ENCODE data around the gene USP53. TPM values are rescaled to one million over a fixed set of nuclear protein-coding genes. Genes with fewer than 3 reads are reported as not detected.
A peak's percentile ranks its signal among the peaks of the same experiment; 100 is the strongest.
"Not testable (repeated sequence)": the region's sequence is repeated elsewhere in the genome, so short reads cannot be mapped to it uniquely, and the experiment has no call there.

Gene USP53
- total and polyA plus RNA-seq, 2 of the 13 experiments (the other 11 are each of a cell fraction or from before 2014, with no cell fraction given) = 5.3 to 8.1 TPM

DNA sequence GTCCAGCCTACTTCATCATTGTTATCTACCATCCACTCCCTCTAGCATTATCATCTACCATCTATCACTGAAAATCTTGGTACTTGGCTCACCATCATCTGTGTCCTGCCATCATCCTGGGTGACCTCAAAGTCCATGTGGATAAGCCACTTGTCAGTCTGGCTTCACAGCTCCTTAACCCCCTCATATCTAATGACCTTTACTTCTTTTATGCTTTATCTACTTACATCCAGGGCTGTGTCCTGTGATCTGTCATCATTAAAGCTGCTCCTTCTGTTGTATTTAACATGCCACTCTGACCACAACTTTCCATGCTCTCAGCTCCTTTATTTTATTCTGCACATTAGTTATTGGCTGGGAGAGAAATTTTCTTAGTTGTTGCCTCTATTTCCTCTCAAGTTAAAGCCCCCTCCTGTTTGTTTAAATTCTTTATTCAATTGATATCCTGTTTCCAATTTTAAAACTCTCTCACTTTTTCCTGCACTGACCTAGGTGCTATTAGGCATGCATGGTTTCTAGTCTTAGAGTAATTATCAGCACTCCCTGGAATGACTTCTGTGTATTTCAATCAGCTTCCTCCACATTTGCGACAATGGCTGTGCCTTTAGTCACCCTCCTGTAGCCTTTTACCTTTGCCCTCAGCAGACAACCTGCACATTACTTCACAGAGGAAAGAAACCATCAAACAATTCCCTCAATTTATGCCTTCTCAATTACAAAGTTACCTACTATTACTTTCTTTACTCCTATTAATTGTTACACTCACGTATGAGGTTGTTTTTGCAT, 117.5 kb downstream of the USP53 start:
- intact Hi-C loops (cut with micrococcal nuclease; ENCODE audit: unreplicated experiment) (no loop called here), in situ Hi-C loops (cut with HindIII; ENCODE audit: extremely low pct_ligation_motif_present, low pct_unique_long_range_greater_than_20kb) (no loop called here)
- Histone ChIP-seq H3K9me3 (ENCODE audit: low read length) (no peaks in the 10 kb centered on the region), H3K4me1 (ENCODE audit: insufficient read depth, low read length) (no peaks in the 10 kb centered on the region), H2AFZ (ENCODE audit: low read length) (no peak overlapping the region), H4K20me1 (ENCODE audit: insufficient read depth, low read length) (no peaks in the 10 kb centered on the region), H3K36me3 (replicated peaks in 1 of 2; ENCODE audit: control insufficient read depth in 1 of 2, insufficient read depth in 2 of 2, low read length in 2 of 2) (0 out of 5 replicates have a peak, but pooled peaks cover 0 to 3% of the 10 kb centered on the region in 2 experiments), H3K9ac (ENCODE audit: insufficient read depth, low read depth, low read length) (no peak overlapping the region), H3K4me3 (replicated peaks in 1 of 3; ENCODE audit: insufficient read depth in 1 of 3, low read depth in 2 of 3, low read length in 3 of 3) (no peak overlapping the region), H3K27ac (ENCODE audit: extremely low read length, insufficient read depth, low read length) (no peak overlapping the region), H3K4me2 (ENCODE audit: low read depth, low read length) (no peak overlapping the region), H3K27me3 (ENCODE audit: control insufficient read depth in 1 of 2, insufficient read depth in 2 of 2, low read length in 2 of 2) (no peaks in the 10 kb centered on the region), H3K79me2 (ENCODE audit: insufficient read depth, low read length) (no peaks in the 10 kb centered on the region)
- FAIRE-seq (no peak), ATAC-seq (no peak), DNase-seq (ENCODE audit: low spot score) (no peak)
- ChIA-PET POLR2A (no interaction called here), CTCF (ENCODE audit: low intra/inter-chr PET ratio, low total read pairs) (no interaction called here)
- WGBS (ENCODE audit: low lambda C conversion rate) = 97% methylated on average over 2 of the region's 2 CpGs
- no TSS peak for BruUV-seq (replicated peaks)
- TF ChIP-seq ZNF501 (CRISPR knock-in tag; IDR thresholded peaks at IDR 0.05) (no peak), KDM5B (CRISPR knock-in tag; IDR thresholded peaks at IDR 0.05; ENCODE audit: borderline replicate concordance) (no peak), ZNF768 (CRISPR knock-in tag; IDR thresholded peaks at IDR 0.05) (no peak), BRD4 (CRISPR knock-in tag; IDR thresholded peaks at IDR 0.05) (no peak), TBP (CRISPR knock-in tag; IDR thresholded peaks at IDR 0.05) (no peak), MYPOP (CRISPR knock-in tag; IDR thresholded peaks at IDR 0.05) (no peak)
- TF ChIP-seq, protein P1, sequence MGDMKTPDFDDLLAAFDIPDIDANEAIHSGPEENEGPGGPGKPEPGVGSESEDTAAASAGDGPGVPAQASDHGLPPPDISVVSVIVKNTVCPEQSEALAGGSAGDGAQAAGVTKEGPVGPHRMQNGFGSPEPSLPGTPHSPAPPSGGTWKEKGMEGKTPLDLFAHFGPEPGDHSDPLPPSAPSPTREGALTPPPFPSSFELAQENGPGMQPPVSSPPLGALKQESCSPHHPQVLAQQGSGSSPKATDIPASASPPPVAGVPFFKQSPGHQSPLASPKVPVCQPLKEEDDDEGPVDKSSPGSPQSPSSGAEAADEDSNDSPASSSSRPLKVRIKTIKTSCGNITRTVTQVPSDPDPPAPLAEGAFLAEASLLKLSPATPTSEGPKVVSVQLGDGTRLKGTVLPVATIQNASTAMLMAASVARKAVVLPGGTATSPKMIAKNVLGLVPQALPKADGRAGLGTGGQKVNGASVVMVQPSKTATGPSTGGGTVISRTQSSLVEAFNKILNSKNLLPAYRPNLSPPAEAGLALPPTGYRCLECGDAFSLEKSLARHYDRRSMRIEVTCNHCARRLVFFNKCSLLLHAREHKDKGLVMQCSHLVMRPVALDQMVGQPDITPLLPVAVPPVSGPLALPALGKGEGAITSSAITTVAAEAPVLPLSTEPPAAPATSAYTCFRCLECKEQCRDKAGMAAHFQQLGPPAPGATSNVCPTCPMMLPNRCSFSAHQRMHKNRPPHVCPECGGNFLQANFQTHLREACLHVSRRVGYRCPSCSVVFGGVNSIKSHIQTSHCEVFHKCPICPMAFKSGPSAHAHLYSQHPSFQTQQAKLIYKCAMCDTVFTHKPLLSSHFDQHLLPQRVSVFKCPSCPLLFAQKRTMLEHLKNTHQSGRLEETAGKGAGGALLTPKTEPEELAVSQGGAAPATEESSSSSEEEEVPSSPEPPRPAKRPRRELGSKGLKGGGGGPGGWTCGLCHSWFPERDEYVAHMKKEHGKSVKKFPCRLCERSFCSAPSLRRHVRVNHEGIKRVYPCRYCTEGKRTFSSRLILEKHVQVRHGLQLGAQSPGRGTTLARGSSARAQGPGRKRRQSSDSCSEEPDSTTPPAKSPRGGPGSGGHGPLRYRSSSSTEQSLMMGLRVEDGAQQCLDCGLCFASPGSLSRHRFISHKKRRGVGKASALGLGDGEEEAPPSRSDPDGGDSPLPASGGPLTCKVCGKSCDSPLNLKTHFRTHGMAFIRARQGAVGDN (CRISPR knock-in tag; IDR thresholded peaks at IDR 0.05) = no peak

DNA sequence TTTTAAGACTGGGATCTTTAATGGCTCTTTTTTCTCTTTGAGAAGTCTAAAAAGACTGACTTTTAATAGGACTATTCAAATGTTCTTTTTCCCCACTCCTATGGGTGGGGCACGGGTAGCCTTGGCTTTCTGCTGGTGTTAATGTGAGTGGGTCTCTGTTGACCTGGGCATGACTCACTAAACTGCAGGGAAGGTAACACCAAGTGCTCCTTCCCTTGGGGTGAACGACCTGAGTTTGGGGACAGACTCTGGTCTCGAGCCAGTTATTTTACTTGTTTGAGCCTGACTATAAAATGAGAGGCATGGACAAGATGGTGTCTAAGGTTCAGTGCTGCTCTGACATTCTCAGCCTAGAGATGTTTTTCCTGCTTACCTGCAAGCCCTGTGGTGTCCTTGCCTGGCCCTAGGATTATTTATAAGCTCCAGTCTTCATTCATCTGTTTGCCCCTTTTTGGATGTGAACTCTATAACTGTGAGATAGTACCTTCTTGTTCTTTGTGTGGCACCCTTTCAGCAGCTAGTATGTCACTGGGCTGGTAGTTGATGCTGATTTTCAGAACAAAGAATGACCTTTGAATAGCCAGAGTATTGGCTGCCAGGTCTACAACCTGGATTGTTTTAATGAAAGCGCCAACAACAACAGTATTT, 123.9 kb downstream of the USP53 start:
- FAIRE-seq (peak; percentile 68), ATAC-seq (peak; percentile 47)
- H3K4me3 ChIP-seq (replicated peaks in 1 of 3; ENCODE audit: insufficient read depth in 1 of 3, low read depth in 2 of 3, low read length in 3 of 3); H3K4me1 ChIP-seq (ENCODE audit: insufficient read depth, low read length); intact Hi-C loops (cut with micrococcal nuclease; ENCODE audit: unreplicated experiment); H3K79me2 ChIP-seq (ENCODE audit: insufficient read depth, low read length); CTCF ChIA-PET (ENCODE audit: low intra/inter-chr PET ratio, low total read pairs); H2AFZ ChIP-seq (ENCODE audit: low read length); H3K27ac ChIP-seq (ENCODE audit: extremely low read length, insufficient read depth, low read length); DNase-seq (ENCODE audit: low spot score); in situ Hi-C loops (cut with HindIII; ENCODE audit: extremely low pct_ligation_motif_present, low pct_unique_long_range_greater_than_20kb); H4K20me1 ChIP-seq (ENCODE audit: insufficient read depth, low read length); H3K9me3 ChIP-seq (ENCODE audit: low read length); H3K9ac ChIP-seq (ENCODE audit: insufficient read depth, low read depth, low read length); POLR2A ChIA-PET; H3K36me3 ChIP-seq (replicated peaks in 1 of 2; ENCODE audit: control insufficient read depth in 1 of 2, insufficient read depth in 2 of 2, low read length in 2 of 2); H3K27me3 ChIP-seq (ENCODE audit: control insufficient read depth in 1 of 2, insufficient read depth in 2 of 2, low read length in 2 of 2); BruUV-seq (replicated peaks); H3K4me2 ChIP-seq (ENCODE audit: low read depth, low read length): not testable (repeated sequence)
- WGBS (ENCODE audit: low lambda C conversion rate) = 88% methylated on average over 1 of the region's 4 CpGs
